ENCODE results near the gene DBF4B. TPM values are rescaled to one million over a fixed set of nuclear protein-coding genes. Genes with fewer than 3 reads are reported as not detected.

The DBF4B gene
- total RNA-seq, 3 donors from 2014 or later (not counting 1 experiment from before 2014, with no cell fraction given) = 3.0 to 4.1 (median 4.1) TPM

DNA sequence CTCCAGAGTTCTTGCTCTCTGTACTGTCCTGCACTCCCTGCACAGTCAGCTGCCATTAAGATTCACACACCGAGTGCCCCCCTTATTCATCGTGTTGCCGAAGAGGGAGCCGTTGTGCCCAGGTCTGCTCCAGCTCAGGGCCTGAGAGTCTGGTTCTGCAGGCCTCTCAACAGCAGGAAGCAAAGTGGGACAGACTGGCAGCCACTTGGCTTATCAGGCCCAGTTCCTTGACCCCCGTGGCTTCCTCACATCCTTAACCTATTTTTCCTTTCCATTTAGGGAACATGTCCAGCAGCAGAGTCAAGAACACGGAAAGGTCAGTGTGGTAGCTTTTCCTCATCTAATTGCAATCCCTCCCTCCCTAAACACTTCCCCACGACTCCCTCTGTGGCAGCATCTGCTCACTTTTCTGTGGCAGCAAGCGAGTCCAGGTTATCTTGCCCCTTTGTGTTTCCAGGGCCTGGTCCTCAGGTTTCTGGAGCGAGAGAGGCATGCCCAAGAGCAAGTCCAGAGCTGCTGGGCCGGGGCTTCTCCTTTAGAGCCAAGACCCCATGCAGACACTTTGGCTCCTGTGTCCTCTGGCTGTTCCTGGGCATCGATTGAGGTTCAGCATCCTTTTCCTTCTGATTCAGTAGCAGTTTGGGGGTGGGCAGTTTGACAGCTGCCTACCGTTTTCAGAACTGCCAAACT, 28.2 kb downstream of the DBF4B start:
- Histone ChIP-seq H3K9me3 (ENCODE audit: control insufficient read depth, insufficient read depth, low read length) (no peaks in the 10 kb centered on the region), H3K4me1 (ENCODE audit: control insufficient read depth, insufficient read depth, low read length) (no peaks in the 10 kb centered on the region), H3K27ac (ENCODE audit: low read length) (no peak overlapping the region), H3K27me3 (ENCODE audit: control insufficient read depth, insufficient read depth, low read length) (no peaks in the 10 kb centered on the region), H3K4me3 (ENCODE audit: low read length) (no peak overlapping the region), H3K36me3 (ENCODE audit: control insufficient read depth, insufficient read depth, low read length) (peaks cover 4% of the 10 kb centered on the region)
- Mint-ChIP-seq H3K4me3 (no peak overlapping the region), H3K27ac (no peak overlapping the region), H3K4me1 (no peaks in the 10 kb centered on the region), H3K27me3 (ENCODE audit: low read depth in 2 of 2) (no peaks in the 10 kb centered on the region), H3K9me3 (no peaks in the 10 kb centered on the region), H3K36me3 (no peaks in the 10 kb centered on the region)
- intact Hi-C loops (cut with micrococcal nuclease) = no loop called here
- TF ChIP-seq, protein P1, sequence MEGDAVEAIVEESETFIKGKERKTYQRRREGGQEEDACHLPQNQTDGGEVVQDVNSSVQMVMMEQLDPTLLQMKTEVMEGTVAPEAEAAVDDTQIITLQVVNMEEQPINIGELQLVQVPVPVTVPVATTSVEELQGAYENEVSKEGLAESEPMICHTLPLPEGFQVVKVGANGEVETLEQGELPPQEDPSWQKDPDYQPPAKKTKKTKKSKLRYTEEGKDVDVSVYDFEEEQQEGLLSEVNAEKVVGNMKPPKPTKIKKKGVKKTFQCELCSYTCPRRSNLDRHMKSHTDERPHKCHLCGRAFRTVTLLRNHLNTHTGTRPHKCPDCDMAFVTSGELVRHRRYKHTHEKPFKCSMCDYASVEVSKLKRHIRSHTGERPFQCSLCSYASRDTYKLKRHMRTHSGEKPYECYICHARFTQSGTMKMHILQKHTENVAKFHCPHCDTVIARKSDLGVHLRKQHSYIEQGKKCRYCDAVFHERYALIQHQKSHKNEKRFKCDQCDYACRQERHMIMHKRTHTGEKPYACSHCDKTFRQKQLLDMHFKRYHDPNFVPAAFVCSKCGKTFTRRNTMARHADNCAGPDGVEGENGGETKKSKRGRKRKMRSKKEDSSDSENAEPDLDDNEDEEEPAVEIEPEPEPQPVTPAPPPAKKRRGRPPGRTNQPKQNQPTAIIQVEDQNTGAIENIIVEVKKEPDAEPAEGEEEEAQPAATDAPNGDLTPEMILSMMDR (IDR thresholded peaks at IDR 0.05) = no peak
- 90% methylated on average over 12 of the region's 12 CpGs for WGBS (ENCODE audit: insufficient coverage)
- no peak for ATAC-seq
- no peak for DNase-seq

DNA sequence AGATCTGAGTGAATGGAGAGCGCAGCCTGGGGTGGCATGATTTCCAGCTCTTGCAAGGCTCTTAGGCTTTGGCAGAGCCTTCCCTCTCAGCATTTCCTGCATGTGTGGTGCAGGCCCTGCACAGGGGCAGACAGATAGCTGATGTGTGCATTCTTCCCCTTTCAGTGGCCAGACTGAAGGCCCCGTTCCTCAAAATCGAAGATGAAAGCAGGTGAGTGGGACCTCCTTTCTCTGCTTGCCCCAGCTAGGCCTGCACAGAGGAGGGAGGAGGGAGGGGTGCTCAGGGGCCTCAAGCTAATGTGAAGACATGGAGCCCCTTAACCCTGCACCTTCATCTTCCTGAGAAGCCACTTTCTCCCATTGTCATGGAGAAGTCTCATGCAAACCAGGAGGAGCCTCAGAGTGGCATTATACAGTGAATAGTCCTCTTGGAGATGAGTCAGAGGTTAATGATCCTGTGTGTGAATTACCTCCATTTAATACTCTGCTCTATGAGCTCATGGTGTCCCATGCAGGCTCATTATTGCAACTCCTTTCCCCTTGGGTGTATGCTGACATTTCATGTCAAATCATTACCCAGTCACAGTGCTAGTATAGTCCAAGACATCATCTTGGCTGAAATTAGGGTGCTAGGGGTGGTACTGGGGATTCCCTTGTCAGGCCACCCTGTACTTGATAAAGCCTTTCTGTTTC, 29.9 kb downstream of the DBF4B start:
- Mint-ChIP-seq H3K27ac (no peak overlapping the region), H3K4me1 (no peaks in the 10 kb centered on the region), H3K36me3 (no peaks in the 10 kb centered on the region), H3K27me3 (ENCODE audit: low read depth in 2 of 2) (no peaks in the 10 kb centered on the region), H3K9me3 (no peaks in the 10 kb centered on the region), H3K4me3 (no peak overlapping the region)
- DNase-seq (no peak), ATAC-seq (no peak)
- TF ChIP-seq, protein P1 (IDR thresholded peaks at IDR 0.05) = no peak
- WGBS (ENCODE audit: insufficient coverage) = 71% methylated on average over 3 of the region's 3 CpGs
- Histone ChIP-seq H3K36me3 (ENCODE audit: control insufficient read depth, insufficient read depth, low read length) (peaks cover 4% of the 10 kb centered on the region), H3K4me1 (ENCODE audit: control insufficient read depth, insufficient read depth, low read length) (no peaks in the 10 kb centered on the region), H3K27ac (ENCODE audit: low read length) (no peak overlapping the region), H3K27me3 (ENCODE audit: control insufficient read depth, insufficient read depth, low read length) (no peaks in the 10 kb centered on the region), H3K9me3 (ENCODE audit: control insufficient read depth, insufficient read depth, low read length) (no peaks in the 10 kb centered on the region), H3K4me3 (ENCODE audit: low read length) (no peak overlapping the region)
- intact Hi-C loops (cut with micrococcal nuclease) = no loop called here

DNA sequence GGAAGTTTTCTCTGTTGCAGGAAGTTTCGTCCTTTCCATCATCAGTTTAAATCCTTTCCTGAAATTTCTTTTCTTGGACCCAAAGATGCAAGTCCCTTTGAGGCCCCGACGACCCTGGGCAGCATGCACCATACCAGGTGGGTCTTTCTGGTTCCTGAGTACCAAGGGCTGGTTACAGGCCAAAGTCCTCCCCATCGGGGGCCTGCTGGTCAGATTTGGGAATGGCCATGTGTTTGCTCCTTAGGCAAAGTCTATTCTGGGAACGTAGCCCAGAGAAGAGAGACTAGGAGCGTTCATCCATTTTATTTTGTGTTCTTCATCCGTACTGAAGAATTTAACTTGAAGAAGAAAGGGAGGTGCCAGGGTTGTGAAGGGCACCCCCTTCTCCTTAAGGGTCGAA, 32.9 kb downstream of the DBF4B start:
- H3K36me3 Mint-ChIP-seq = no peaks in the 10 kb centered on the region
- WGBS (ENCODE audit: insufficient coverage) = 96% methylated on average over 8 of the region's 8 CpGs
- intact Hi-C loops (cut with micrococcal nuclease) = no loop called here
- TF ChIP-seq, protein P1 (IDR thresholded peaks at IDR 0.05) = no peak
- Histone ChIP-seq H3K36me3 (ENCODE audit: control insufficient read depth, insufficient read depth, low read length) (no peaks in the 10 kb centered on the region), H3K4me3 (ENCODE audit: low read length) (no peak overlapping the region), H3K27ac (ENCODE audit: low read length) (no peak overlapping the region), H3K27me3 (ENCODE audit: control insufficient read depth, insufficient read depth, low read length) (no peaks in the 10 kb centered on the region), H3K9me3 (ENCODE audit: control insufficient read depth, insufficient read depth, low read length) (no peaks in the 10 kb centered on the region), H3K4me1 (ENCODE audit: control insufficient read depth, insufficient read depth, low read length) (no peaks in the 10 kb centered on the region)
- H3K27me3 Mint-ChIP-seq (ENCODE audit: low read depth in 2 of 2) = no peaks in the 10 kb centered on the region
- no peak overlapping the region for H3K4me3 Mint-ChIP-seq
- ATAC-seq = no peak
- H3K4me1 Mint-ChIP-seq = no peaks in the 10 kb centered on the region
- H3K9me3 Mint-ChIP-seq = no peaks in the 10 kb centered on the region
- H3K27ac Mint-ChIP-seq = no peak overlapping the region
- DNase-seq = no peak

Measured in natural killer cell (primary cell).